Liver (tissue), 3 donors: ENCODE data around the gene DDX1.

Source experiments
- EGR1 ChIP-seq, 2 donors: IDR thresholded peaks; 2 replicates each; pipeline ENCODE4 v1.6.1; 2016 to 2018; ENCODE audit warnings: antibody characterized with exemption in 2 of 2, low read depth in 2 of 2
- HNF4A ChIP-seq, 2 donors: conservative IDR thresholded peaks; 2 replicates each; pipeline ENCODE4 v1.6.1; 2016; ENCODE audit warnings: antibody characterized with exemption in 2 of 2, mild to moderate bottlenecking in 2 of 2
- JUND ChIP-seq, 2 donors: IDR thresholded peaks; 2 replicates each; pipeline ENCODE4 v1.6.1; 2016; ENCODE audit warnings: antibody characterized with exemption in 2 of 2
- RAD21 ChIP-seq, 2 donors: IDR thresholded peaks; 2 replicates each; pipeline ENCODE4 v1.6.1; 2016; ENCODE audit warnings: antibody characterized with exemption in 2 of 2, mild to moderate bottlenecking in 2 of 2
- REST ChIP-seq: IDR thresholded peaks from 2 replicates; pipeline ENCODE4 v1.6.1; 2016; ENCODE audit warnings: antibody characterized with exemption, mild to moderate bottlenecking
- SP1 ChIP-seq: IDR thresholded peaks from 2 replicates; pipeline ENCODE4 v1.6.1; 2018; ENCODE audit warnings: antibody characterized with exemption, mild to moderate bottlenecking
- TAF1 ChIP-seq: conservative IDR thresholded peaks from 2 replicates; pipeline ENCODE4 v1.6.1; 2016; ENCODE audit warnings: antibody characterized with exemption, mild to moderate bottlenecking
- YY1 ChIP-seq: IDR thresholded peaks from 2 replicates; pipeline ENCODE4 v1.6.1; 2016; ENCODE audit warnings: antibody characterized with exemption, mild to moderate bottlenecking
- ZBTB33 ChIP-seq: IDR thresholded peaks from 2 replicates; pipeline ENCODE4 v1.6.1; 2016; ENCODE audit warnings: antibody characterized with exemption
- TF ChIP-seq, protein P1 (sequence below): fragments of 150-350 bp; IDR thresholded peaks from 2 replicates; pipeline ENCODE4 v1.5.1; 2017; ENCODE audit warnings: improper control_type of control experiment, low read depth, low read length; ENCODE audit not compliant: missing input control
- TF ChIP-seq, protein P2 (sequence below): IDR thresholded peaks from 2 replicates; pipeline ENCODE4 v1.6.1; 2016; ENCODE audit warnings: antibody characterized with exemption
- TF ChIP-seq, protein P3 (sequence below): IDR thresholded peaks from 2 replicates; pipeline ENCODE4 v1.6.1; 2016; ENCODE audit warnings: antibody characterized with exemption
- donor health status: healthy.
- donor health status: healthy.

DNA sequence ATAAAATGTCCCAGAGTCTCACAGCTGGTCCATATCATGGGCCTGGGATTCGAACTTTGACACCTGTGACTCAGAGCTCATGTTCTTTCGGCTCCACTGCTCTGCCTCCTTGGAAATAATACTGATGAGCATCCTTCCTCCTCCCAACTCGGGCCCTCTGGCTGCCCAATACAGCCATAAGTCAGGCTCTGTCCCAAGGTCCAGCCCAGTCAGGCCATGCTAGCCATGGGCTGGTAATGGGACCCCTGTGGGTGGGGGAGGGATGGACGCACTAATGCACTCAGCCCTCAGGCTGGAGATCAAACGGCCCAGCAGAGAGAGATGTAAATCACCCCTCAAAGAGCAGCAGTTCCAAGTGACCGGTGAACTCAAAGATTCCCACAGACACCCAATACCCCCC, 61.1 kb downstream of the DDX1 start:
- TF ChIP-seq SP1 (no peak), HNF4A (conservative IDR thresholded peaks at IDR 0.05) (no peak), YY1 (no peak), JUND (IDR thresholded peaks at IDR 0.05) (no peak), REST (no peak), TAF1 (no peak), EGR1 (IDR thresholded peaks at IDR 0.05; ENCODE audit: low read depth in 2 of 2) (no peak), RAD21 (IDR thresholded peaks at IDR 0.05) (no peak), ZBTB33 (no peak)
- TF ChIP-seq, protein P1, sequence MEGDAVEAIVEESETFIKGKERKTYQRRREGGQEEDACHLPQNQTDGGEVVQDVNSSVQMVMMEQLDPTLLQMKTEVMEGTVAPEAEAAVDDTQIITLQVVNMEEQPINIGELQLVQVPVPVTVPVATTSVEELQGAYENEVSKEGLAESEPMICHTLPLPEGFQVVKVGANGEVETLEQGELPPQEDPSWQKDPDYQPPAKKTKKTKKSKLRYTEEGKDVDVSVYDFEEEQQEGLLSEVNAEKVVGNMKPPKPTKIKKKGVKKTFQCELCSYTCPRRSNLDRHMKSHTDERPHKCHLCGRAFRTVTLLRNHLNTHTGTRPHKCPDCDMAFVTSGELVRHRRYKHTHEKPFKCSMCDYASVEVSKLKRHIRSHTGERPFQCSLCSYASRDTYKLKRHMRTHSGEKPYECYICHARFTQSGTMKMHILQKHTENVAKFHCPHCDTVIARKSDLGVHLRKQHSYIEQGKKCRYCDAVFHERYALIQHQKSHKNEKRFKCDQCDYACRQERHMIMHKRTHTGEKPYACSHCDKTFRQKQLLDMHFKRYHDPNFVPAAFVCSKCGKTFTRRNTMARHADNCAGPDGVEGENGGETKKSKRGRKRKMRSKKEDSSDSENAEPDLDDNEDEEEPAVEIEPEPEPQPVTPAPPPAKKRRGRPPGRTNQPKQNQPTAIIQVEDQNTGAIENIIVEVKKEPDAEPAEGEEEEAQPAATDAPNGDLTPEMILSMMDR, result no peak
- TF ChIP-seq, protein P2, sequence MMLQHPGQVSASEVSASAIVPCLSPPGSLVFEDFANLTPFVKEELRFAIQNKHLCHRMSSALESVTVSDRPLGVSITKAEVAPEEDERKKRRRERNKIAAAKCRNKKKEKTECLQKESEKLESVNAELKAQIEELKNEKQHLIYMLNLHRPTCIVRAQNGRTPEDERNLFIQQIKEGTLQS, result no peak
- TF ChIP-seq, protein P3, sequence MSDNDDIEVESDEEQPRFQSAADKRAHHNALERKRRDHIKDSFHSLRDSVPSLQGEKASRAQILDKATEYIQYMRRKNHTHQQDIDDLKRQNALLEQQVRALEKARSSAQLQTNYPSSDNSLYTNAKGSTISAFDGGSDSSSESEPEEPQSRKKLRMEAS, result no peak
